AML-193 (cell line): ENCODE data around the gene GIMAP5.
A peak's percentile ranks its signal among the peaks of the same experiment; 100 is the strongest.

Experiments used
- DNase-seq, 2 experiments: peaks; one replicate each; lab custom pipeline; 2025; lab: John Stamatoyannopoulos, UW

Gene GIMAP5

GRCh38 chr7:150737265-150738055 lies at the start of gene GIMAP5:
GIMAP5 (plus strand) TSS chr7:150737418; CDS start chr7:150740885, 3,467 bp downstream.
- DNase-seq, result peak; percentile 10 to 42

- DNase-seq, result no peak
These were observed 48.6 kb upstream of the GIMAP5 start for GRCh38 chr7:150688630-150689029.

DNA sequence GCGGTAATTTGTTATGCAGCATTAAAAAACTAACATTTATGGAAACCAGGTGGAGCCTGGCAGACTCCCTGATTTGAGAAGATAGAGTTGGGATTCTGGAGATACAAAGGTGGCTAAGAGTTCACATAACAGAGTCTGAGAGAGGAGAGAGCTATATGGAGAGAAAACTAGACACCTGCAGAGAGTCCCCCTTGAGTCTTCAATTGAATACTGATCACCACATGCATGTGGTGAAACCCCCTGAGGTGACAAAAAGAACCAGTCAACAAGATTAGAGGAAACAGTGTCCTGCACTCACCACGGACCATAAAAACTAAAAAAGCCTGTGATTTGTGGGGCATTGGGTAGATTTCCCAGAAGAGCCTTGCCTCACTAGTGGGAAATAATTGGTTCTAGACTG lies 41.6 kb upstream of the GIMAP5 start:
- no peak for DNase-seq

DNA sequence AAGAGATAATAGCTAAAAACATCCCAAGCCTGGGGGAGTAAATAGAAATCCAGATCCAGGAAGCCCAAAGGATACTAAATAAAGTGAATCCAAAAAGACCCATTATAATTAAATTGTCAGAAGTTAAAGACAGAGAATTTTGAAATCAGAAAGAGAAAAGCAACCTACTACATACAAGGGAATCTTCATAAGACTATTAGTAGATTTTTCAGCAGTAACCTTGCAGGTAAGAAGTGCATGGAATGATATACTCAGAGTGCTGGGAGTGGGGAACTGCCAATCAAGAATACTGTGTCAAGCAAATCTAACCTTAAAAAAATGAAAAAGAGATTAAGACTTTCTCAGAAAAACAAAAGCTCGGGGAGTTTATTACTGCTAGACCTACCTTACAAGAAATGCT lies 34.0 kb upstream of the GIMAP5 start:
- no peak for DNase-seq

GRCh38 chr7:150715293-150715692 lies 21.9 kb upstream of the GIMAP5 start:
- DNase-seq, result no peak

GRCh38 chr7:150715738-150716137 lies 21.5 kb upstream of the GIMAP5 start:
- DNase-seq, result no peak

DNA sequence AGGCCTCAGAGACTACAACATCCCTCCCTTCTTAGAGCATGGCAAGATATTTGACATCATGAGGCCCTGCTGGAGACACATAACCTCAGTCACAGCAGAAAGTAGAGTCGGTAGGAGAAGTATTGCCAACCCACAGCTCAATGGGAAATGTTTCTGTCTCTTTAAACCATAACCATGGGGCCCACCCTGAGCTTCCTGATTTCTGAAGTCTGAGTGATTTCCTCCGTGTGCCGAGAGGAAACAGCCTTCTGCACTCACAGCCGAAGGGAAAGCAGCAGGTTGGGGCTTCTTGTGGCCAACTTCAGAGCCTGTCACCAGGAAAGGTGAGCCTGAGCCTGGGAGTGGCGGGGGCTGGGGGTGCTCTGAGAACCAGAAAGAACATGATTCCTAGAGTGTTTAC lies 20.9 kb upstream of the GIMAP5 start, which contains the start of gene GIMAP1:
TSS of gene GIMAP1 (plus strand) at position 246 of the 400 bp plus-strand sequence. CDS start 2,435 bp downstream, outside the sequence.
- DNase-seq, result peak; percentile 62 to 79

GRCh38 chr7:150716939-150717338 lies 20.3 kb upstream of the GIMAP5 start:
- no peak for DNase-seq

GRCh38 chr7:150717814-150718420 lies 19.3 kb upstream of the GIMAP5 start:
- DNase-seq, result peak; percentile 49 to 72

DNA sequence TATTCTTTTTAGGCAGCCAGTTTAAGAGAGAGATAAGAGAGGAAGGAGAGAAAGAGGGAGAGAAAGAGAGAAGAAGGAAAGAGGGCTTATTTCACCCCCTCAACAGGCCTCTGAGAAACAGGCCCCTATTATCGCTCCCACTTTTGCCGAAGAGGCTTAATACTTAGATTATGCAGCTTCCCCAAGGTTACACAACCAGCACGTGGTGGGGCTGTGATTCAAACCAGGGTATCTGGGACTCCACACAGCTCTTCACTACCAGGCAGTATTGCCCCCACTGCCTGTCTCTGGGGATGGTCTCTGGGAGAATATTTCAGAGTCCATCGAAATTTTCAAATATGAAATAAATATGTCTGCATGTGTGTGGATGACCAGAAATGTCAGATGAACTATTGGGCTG lies 17.8 kb upstream of the GIMAP5 start:
- DNase-seq, result no peak

DNA sequence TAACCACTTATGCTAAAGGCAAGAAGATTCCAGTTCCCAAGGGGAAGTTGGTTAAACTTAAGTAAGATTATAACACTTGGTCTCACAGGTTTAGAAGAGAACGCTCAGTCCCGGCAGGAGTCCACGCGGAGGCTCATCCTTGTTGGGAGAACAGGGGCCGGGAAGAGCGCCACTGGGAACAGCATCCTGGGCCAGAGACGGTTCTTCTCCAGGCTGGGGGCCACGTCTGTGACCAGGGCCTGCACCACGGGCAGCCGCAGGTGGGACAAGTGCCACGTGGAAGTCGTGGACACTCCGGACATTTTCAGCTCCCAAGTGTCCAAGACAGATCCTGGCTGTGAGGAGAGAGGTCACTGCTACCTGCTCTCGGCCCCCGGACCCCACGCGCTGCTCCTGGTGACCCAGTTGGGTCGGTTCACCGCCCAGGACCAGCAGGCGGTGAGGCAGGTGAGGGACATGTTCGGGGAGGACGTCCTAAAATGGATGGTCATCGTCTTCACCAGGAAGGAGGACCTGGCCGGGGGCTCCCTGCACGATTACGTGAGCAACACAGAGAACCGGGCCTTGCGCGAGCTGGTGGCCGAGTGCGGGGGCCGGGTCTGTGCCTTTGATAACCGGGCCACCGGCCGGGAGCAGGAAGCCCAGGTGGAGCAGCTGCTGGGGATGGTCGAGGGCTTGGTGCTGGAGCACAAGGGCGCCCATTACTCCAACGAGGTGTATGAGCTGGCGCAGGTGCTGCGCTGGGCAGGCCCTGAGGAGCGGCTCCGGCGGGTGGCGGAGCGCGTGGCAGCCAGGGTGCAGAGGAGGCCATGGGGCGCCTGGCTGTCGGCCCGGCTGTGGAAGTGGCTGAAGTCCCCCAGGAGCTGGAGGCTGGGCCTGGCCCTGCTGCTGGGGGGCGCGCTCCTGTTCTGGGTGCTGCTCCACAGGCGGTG lies 17.0 kb upstream of the GIMAP5 start:
- no peak for DNase-seq

- no peak for DNase-seq
These were observed 15.2 kb upstream of the GIMAP5 start for GRCh38 chr7:150721970-150722373.

DNA sequence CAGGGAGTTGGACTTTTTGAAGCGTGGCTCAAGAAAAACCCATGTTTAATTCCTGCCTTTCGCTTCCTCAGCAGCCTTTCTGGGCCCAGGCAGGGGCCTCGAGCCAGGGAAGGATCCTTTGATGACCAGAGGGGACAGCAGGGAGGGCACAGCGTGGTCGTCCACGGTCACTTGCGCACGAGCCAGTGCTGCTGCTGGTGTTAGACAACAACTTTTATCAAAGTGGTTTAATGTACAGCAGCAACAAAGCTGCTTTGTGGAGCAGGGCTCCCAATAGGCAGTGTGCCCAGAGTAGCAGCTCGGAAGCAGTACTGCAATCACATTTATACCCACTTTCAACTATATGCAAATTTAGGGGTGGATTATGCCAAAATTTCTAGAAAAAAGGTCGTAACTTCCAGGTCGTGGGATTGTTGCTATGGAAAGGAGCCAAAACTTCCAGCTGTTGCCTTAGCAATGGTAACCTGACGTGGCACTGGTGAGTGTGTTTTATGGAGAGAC lies 14.7 kb upstream of the GIMAP5 start:
- DNase-seq, result no peak

GRCh38 chr7:150723467-150723866 lies 13.8 kb upstream of the GIMAP5 start:
- DNase-seq, result no peak

GRCh38 chr7:150727381-150727780 lies 9.8 kb upstream of the GIMAP5 start:
- no peak for DNase-seq

DNA sequence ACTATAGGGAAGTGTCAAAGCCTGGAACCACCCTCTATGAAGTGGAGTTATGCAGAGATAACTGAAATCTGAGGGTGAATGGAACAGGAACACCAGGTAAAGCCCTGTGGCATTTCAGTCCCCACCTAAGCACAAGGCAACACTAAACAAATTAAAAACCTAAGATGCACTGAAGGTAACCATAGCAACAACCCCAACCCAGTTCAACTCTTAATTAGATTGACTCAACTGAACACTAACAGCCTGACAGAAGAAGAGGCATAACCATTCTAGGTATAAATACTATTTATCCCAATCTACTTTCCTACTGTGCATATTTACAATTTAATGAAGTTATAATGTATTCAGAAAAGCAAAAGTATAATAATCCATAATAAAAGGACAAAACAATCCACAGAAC lies 9.2 kb upstream of the GIMAP5 start:
- DNase-seq, result no peak

DNA sequence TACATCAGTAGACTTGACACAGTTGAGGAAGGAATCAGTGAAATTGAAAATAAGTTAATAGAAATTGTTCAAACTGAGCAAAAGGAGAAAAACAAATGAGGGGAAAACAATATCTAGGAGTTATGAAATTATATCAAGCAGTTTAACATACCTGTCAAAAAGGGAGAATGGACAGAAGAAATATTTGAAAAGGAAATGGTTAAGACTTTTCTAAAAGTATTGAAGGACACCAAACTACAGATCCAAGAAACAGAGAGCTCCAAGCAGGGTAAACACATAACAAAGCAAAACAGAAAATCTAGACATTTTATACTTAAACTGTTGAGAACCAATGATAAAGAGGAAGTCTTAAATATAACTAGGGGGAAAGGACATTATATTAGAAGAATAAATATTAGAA lies 8.6 kb upstream of the GIMAP5 start:
- DNase-seq, result no peak

- no peak for DNase-seq
These were observed 5.3 kb upstream of the GIMAP5 start for GRCh38 chr7:150731916-150732315.

GRCh38 chr7:150732786-150733481 lies 4.3 kb upstream of the GIMAP5 start:
- DNase-seq, result no peak

- no peak for DNase-seq
These were observed 3.6 kb upstream of the GIMAP5 start for GRCh38 chr7:150733482-150734095.

GRCh38 chr7:150734254-150734653 lies 3.0 kb upstream of the GIMAP5 start:
- no peak for DNase-seq
